ENCODE results near the gene NBAS.
A peak's percentile ranks its signal among the peaks of the same experiment; 100 is the strongest.

DNA sequence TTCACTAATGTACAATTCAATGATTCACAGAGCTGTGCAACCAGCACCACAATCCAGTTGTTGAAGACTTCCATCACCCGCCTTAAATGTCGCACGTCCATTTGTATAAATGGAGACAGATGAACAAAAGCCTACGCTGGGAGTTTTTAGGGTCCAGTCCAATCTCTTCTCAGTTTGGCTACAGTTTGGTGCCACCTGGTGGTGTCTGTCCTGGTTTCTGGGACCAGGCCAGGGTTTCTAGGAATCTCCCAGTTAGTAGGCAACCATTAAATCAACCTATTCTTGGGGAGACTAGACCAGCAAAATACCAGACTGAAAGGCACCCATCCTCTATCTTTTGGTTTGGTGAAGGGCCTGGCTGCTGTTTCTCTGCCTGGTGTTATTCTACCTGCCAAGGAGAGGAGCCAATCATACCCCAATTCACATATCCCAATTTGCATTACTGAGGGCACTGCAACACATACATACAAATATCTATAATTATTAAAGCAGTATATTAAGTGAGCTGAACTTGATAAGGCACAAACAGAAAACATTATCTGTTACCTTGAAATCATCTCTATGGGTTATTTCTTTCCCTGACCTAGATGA is 27.3 kb upstream of the NBAS start:
- TF ChIP-seq, protein P1, sequence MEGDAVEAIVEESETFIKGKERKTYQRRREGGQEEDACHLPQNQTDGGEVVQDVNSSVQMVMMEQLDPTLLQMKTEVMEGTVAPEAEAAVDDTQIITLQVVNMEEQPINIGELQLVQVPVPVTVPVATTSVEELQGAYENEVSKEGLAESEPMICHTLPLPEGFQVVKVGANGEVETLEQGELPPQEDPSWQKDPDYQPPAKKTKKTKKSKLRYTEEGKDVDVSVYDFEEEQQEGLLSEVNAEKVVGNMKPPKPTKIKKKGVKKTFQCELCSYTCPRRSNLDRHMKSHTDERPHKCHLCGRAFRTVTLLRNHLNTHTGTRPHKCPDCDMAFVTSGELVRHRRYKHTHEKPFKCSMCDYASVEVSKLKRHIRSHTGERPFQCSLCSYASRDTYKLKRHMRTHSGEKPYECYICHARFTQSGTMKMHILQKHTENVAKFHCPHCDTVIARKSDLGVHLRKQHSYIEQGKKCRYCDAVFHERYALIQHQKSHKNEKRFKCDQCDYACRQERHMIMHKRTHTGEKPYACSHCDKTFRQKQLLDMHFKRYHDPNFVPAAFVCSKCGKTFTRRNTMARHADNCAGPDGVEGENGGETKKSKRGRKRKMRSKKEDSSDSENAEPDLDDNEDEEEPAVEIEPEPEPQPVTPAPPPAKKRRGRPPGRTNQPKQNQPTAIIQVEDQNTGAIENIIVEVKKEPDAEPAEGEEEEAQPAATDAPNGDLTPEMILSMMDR (conservative IDR thresholded peaks at IDR 0.05; ENCODE audit: low read length), result peak; percentile 79
- no peak for TF ChIP-seq EZH2phosphoT487 (IDR thresholded peaks at IDR 0.05; ENCODE audit: borderline replicate concordance, low read depth, low read length)

All from OCI-LY7 (cell line).